Smooth muscle cell (in vitro differentiated cells): ENCODE results near the gene ALKBH5. TPM values are rescaled to one million over a fixed set of nuclear protein-coding genes. Genes with fewer than 3 reads are reported as not detected.

Experiments used
- DNase-seq: peaks from one replicate; lab custom pipeline; 2025; ENCODE audit not compliant: unreplicated experiment; lab: John Stamatoyannopoulos, UW
- H2AFZ ChIP-seq: fragments of 200-600 bp; sonication (generic); 2 replicates; pipeline ENCODE4 v1.6.0; 2016; ENCODE audit warnings: antibody characterized with exemption, low read depth, mild to moderate bottlenecking
- H3F3A ChIP-seq: fragments of 200-600 bp; sonication (generic); 2 replicates; pipeline ENCODE4 v1.6.0; 2017; ENCODE audit warnings: antibody characterized with exemption, low read depth
- H3K27ac ChIP-seq: fragments of 200-600 bp; sonication (generic); 2 replicates; pipeline ENCODE4 v1.5.1; 2016; ENCODE audit warnings: low read depth, mild to moderate bottlenecking
- H3K27me3 ChIP-seq: fragments of 200-600 bp; sonication (generic); 2 replicates; pipeline ENCODE4 v1.6.1; 2016; ENCODE audit warnings: low read depth, mild to moderate bottlenecking
- H3K36me3 ChIP-seq: fragments of 200-600 bp; sonication (generic); 2 replicates; pipeline ENCODE4 v1.5.1; 2016; ENCODE audit warnings: low read depth
- H3K4me1 ChIP-seq: fragments of 200-600 bp; sonication (generic); 2 replicates; pipeline ENCODE4 v1.5.1; 2016; ENCODE audit warnings: low read depth
- H3K4me2 ChIP-seq: fragments of 200-600 bp; sonication (generic); 2 replicates; pipeline ENCODE4 v1.6.0; 2016; ENCODE audit warnings: mild to moderate bottlenecking
- H3K4me3 ChIP-seq: fragments of 200-600 bp; sonication (generic); 2 replicates; pipeline ENCODE4 v1.5.1; 2016; ENCODE audit warnings: mild to moderate bottlenecking
- H3K79me2 ChIP-seq: fragments of 200-600 bp; sonication (generic); 2 replicates; pipeline ENCODE4 v1.6.0; 2016; ENCODE audit warnings: low read depth, mild to moderate bottlenecking
- H3K9ac ChIP-seq: fragments of 200-600 bp; sonication (generic); 2 replicates; pipeline ENCODE4 v1.6.0; 2016; ENCODE audit warnings: low read depth
- H3K9me3 ChIP-seq: fragments of 200-600 bp; sonication (generic); replicated peaks from 2 replicates; pipeline ENCODE4 v1.5.1; 2016; ENCODE audit warnings: low read depth
- H4K20me1 ChIP-seq: fragments of 200-600 bp; sonication (generic); 2 replicates; pipeline ENCODE4 v1.6.0; 2016; ENCODE audit warnings: low read depth
- CTCF ChIP-seq: fragments of 200-600 bp; sonication (generic); IDR thresholded peaks from 2 replicates; pipeline ENCODE4 v1.5.1; 2017; ENCODE audit warnings: borderline replicate concordance, mild to moderate bottlenecking, antibody characterized with exemption; ENCODE audit not compliant: insufficient read depth, poor library complexity, severe bottlenecking
- WGBS: methylation state at CpG from one replicate; pipeline ENCODE4 v1.1.7; 2016; ENCODE audit warnings: low lambda C conversion rate; 5-methylcytosine and 5-hydroxymethylcytosine counted together
- polyA plus RNA-seq: library from polyadenylated mRNA; unstranded; fragments of >200 nt; fragmentation: Nextera tagmentation; extraction: Ambion mirVana; gene quantifications from 2 replicates; pipeline ENCODE4 v1.2.1, GENCODE V29; 2016
- total RNA-seq: library from RNA; depleted of rRNA; stranded (reverse); fragments of >200 nt; gene quantifications from 2 replicates; pipeline ENCODE4 v1.2.3, GENCODE V29; 2014

Gene ALKBH5
- total and polyA plus RNA-seq, 2 experiments from 2014 or later, result 93.1 to 119 TPM

DNA sequence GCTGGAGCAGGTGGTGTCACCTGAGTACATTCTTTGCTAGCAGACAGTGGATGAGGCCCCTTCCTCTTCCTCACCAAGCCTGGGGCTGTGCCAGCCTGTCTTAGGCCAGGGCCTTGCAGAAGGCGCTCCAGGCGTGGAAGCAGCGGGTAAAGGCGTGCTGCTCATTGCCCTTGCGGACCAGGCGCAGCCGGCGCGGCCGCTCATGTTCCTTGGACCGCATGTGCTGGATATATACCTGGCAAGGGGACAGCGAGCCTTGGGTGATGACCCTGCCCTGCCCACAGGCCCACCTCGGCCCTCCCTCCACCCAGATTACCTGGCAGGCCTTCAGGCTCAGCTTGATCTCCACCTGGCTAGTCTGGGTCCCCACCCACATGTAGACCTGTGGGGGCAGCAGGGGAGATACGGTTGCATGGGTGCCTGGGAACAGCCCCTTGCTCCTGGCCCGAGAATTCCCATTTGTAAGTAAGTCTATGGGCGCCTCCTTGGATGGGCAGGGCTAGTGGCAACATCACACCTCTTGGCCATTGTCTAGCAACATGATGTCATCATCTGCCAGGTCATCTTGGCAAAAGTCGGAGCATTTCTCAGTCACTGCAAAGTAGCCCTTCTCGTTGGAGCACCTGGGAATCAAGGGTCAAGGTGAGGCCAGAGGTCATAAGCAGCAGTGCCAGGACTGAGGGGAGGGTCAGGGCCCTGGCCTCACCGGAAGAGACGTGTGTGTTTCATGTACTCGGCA lies 61.6 kb downstream of the ALKBH5 start:
- Histone ChIP-seq H4K20me1 (peaks cover 30% of the 10 kb centered on the region), H3K27ac (no peak overlapping the region), H3F3A (peaks cover 11% of the 10 kb centered on the region), H3K36me3 (no peaks in the 10 kb centered on the region), H2AFZ (no peak overlapping the region), H3K9me3 (no peaks in the 10 kb centered on the region), H3K79me2 (no peaks in the 10 kb centered on the region), H3K27me3 (no peaks in the 10 kb centered on the region), H3K9ac (no peak overlapping the region), H3K4me3 (no peak overlapping the region), H3K4me1 (no peaks in the 10 kb centered on the region), H3K4me2 (no peak overlapping the region)
- TF ChIP-seq CTCF, result no peak
- 97% methylated on average over 21 of the region's 21 CpGs for WGBS
- DNase-seq, result no peak

DNA sequence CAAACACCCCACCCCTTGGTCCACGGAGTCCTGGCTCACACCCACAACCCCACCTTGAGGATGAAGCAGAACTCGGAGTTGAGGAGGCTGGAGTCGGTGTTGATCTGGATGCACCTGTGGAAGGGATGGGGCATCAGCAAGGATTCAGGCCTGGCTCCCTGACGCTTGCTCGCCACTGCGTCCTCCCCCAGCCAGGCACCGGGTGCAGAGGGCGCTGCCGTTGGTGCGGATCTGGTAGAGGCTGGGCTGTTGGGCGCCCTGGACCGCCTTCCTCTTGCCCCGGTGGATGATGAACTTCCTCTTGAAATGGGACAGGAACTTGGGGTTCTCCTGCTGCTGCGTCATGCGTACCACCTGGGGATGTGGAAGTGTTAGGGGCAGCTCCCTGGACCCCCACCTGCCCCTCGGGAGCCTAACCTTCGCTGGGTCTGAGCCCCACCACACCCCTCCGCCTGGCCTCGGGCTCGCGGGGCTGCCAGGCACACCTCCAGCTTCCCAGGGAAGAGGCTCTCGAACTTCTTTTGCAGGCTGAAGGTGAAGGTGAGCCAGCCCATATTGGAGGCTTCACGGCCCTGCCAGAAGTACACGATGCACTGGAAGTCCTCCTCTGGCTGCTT lies 62.6 kb downstream of the ALKBH5 start:
- H3K79me2 ChIP-seq, result no peaks in the 10 kb centered on the region
- no peak overlapping the region for H3K9ac ChIP-seq
- WGBS, result 97% methylated on average over 24 of the region's 24 CpGs
- no peak overlapping the region for H2AFZ ChIP-seq
- no peaks in the 10 kb centered on the region for H3K27me3 ChIP-seq
- no peaks in the 10 kb centered on the region for H3K4me1 ChIP-seq
- H3K4me2 ChIP-seq, result no peak overlapping the region
- H3K4me3 ChIP-seq, result no peak overlapping the region
- DNase-seq, result no peak
- peaks cover 30% of the 10 kb centered on the region for H4K20me1 ChIP-seq
- no peak for TF ChIP-seq CTCF
- H3K27ac ChIP-seq, result no peak overlapping the region
- no peaks in the 10 kb centered on the region for H3K9me3 ChIP-seq
- no peaks in the 10 kb centered on the region for H3K36me3 ChIP-seq
- H3F3A ChIP-seq, result peaks cover 11% of the 10 kb centered on the region

GRCh38 chr17:18246880-18247612 lies 63.4 kb downstream of the ALKBH5 start:
- 61% methylated on average over 27 of the region's 46 CpGs for WGBS
- H3K27ac ChIP-seq, result no peak overlapping the region
- no peaks in the 10 kb centered on the region for H3K9me3 ChIP-seq
- no peak overlapping the region for H3K9ac ChIP-seq
- H4K20me1 ChIP-seq, result peaks cover 36% of the 10 kb centered on the region
- no peak overlapping the region for H3K4me2 ChIP-seq
- no peak for TF ChIP-seq CTCF
- DNase-seq, result no peak
- H3K4me3 ChIP-seq, result no peak overlapping the region
- no peaks in the 10 kb centered on the region for H3K79me2 ChIP-seq
- H3K27me3 ChIP-seq, result no peaks in the 10 kb centered on the region
- peaks cover 11% of the 10 kb centered on the region for H3F3A ChIP-seq
- no peaks in the 10 kb centered on the region for H3K4me1 ChIP-seq
- H2AFZ ChIP-seq, result no peak overlapping the region
- no peaks in the 10 kb centered on the region for H3K36me3 ChIP-seq
